Mucosa of rectum (tissue), 2 donors: ENCODE measurements around the gene TREX2.

Source experiments
- H3K27ac ChIP-seq, 2 donors: one replicate each; pipeline ENCODE4 v1.7.0; 2013; ENCODE audit warnings: inconsistent platforms in 2 of 2, low read depth in 2 of 2, low read length in 2 of 2
- H3K27me3 ChIP-seq, 2 donors: one replicate each; pipeline ENCODE4 v1.7.0; 2013; ENCODE audit warnings: low read length in 2 of 2; ENCODE audit not compliant: control insufficient read depth in 2 of 2, insufficient read depth in 2 of 2
- H3K36me3 ChIP-seq, 2 donors: one replicate each; pipeline ENCODE4 v1.7.0; 2013; ENCODE audit warnings: low read length in 2 of 2; ENCODE audit not compliant: control insufficient read depth in 2 of 2, insufficient read depth in 2 of 2
- H3K4me1 ChIP-seq, 2 donors: one replicate each; pipeline ENCODE4 v1.7.0; 2013; ENCODE audit warnings: low read length in 2 of 2, mild to moderate bottlenecking in 1 of 2; ENCODE audit not compliant: control insufficient read depth in 2 of 2, insufficient read depth in 2 of 2
- H3K4me3 ChIP-seq, 2 donors: one replicate each; pipeline ENCODE4 v1.7.0; 2013; ENCODE audit warnings: low read length in 2 of 2
- H3K9ac ChIP-seq, 2 donors: one replicate each; pipeline ENCODE4 v1.7.0; 2013; ENCODE audit warnings: low read length in 2 of 2, low read depth in 1 of 2, mild to moderate bottlenecking in 1 of 2
- H3K9me3 ChIP-seq, 2 donors: one replicate each; pipeline ENCODE4 v1.7.0; 2013; ENCODE audit warnings: low read length in 2 of 2; ENCODE audit not compliant: control insufficient read depth in 2 of 2
- donor health status: healthy.
- donor health status: Normal muscosa, but diverticular disease.

TREX2 gene

GRCh38 chrX:153468008-153468580 lies 22.2 kb upstream of the TREX2 start:
- no peaks in the 10 kb centered on the region for H3K27me3 ChIP-seq
- H3K4me1 ChIP-seq = peaks cover 5 to 9% of the 10 kb centered on the region in 2 donors
- no peak overlapping the region for H3K27ac ChIP-seq
- no peak overlapping the region for H3K4me3 ChIP-seq
- peak overlapping the region in 1 of 2 donors; percentile 24 for H3K9ac ChIP-seq
- H3K36me3 ChIP-seq = no peaks in the 10 kb centered on the region
- H3K9me3 ChIP-seq = no peaks in the 10 kb centered on the region

- no peak overlapping the region for H3K9ac ChIP-seq
- H3K4me3 ChIP-seq = no peak overlapping the region
- H3K27me3 ChIP-seq = no peaks in the 10 kb centered on the region
- peaks cover 5 to 9% of the 10 kb centered on the region in 2 donors for H3K4me1 ChIP-seq
- H3K27ac ChIP-seq = no peak overlapping the region
- H3K36me3 ChIP-seq = no peaks in the 10 kb centered on the region
- H3K9me3 ChIP-seq = no peaks in the 10 kb centered on the region
These were observed 20.0 kb upstream of the TREX2 start for GRCh38 chrX:153465691-153466380.

- H3K4me1 ChIP-seq = peaks cover 0 to 2% of the 10 kb centered on the region in 2 donors
- no peaks in the 10 kb centered on the region for H3K9me3 ChIP-seq
- no peak overlapping the region for H3K27ac ChIP-seq
- no peaks in the 10 kb centered on the region for H3K27me3 ChIP-seq
- no peaks in the 10 kb centered on the region for H3K36me3 ChIP-seq
- no peak overlapping the region for H3K9ac ChIP-seq
- H3K4me3 ChIP-seq = no peak overlapping the region
These were observed 18.3 kb upstream of the TREX2 start for GRCh38 chrX:153464116-153464515.

- H3K9me3 ChIP-seq = no peaks in the 10 kb centered on the region
- no peak overlapping the region for H3K27ac ChIP-seq
- H3K4me1 ChIP-seq = no peaks in the 10 kb centered on the region
- no peaks in the 10 kb centered on the region for H3K27me3 ChIP-seq
- no peak overlapping the region for H3K4me3 ChIP-seq
- no peaks in the 10 kb centered on the region for H3K36me3 ChIP-seq
- no peak overlapping the region for H3K9ac ChIP-seq
These were observed 17.7 kb upstream of the TREX2 start for GRCh38 chrX:153463556-153463955.

- no peaks in the 10 kb centered on the region for H3K9me3 ChIP-seq
- H3K4me3 ChIP-seq = no peak overlapping the region
- no peaks in the 10 kb centered on the region for H3K27me3 ChIP-seq
- H3K4me1 ChIP-seq = no peaks in the 10 kb centered on the region
- no peak overlapping the region for H3K9ac ChIP-seq
- no peak overlapping the region for H3K27ac ChIP-seq
- peaks cover 0 to under 1% of the 10 kb centered on the region in 2 donors for H3K36me3 ChIP-seq
These were observed 17.2 kb upstream of the TREX2 start for GRCh38 chrX:153463031-153463430.

- no peak overlapping the region for H3K9ac ChIP-seq
- no peak overlapping the region for H3K4me3 ChIP-seq
- H3K27me3 ChIP-seq = no peaks in the 10 kb centered on the region
- H3K36me3 ChIP-seq = peaks cover 0 to 2% of the 10 kb centered on the region in 2 donors
- H3K9me3 ChIP-seq = no peaks in the 10 kb centered on the region
- H3K27ac ChIP-seq = no peak overlapping the region
- H3K4me1 ChIP-seq = no peaks in the 10 kb centered on the region
These were observed 16.4 kb upstream of the TREX2 start for GRCh38 chrX:153462291-153462690.

- no peak overlapping the region for H3K27ac ChIP-seq
- H3K36me3 ChIP-seq = peaks cover 0 to 2% of the 10 kb centered on the region in 2 donors
- H3K4me1 ChIP-seq = no peaks in the 10 kb centered on the region
These were observed 15.0 kb upstream of the TREX2 start for GRCh38 chrX:153460826-153461225.

GRCh38 chrX:153459986-153460385 lies 14.1 kb upstream of the TREX2 start:
- H3K9me3 ChIP-seq = no peaks in the 10 kb centered on the region
- H3K27ac ChIP-seq = no peak overlapping the region
- peaks cover 0 to under 1% of the 10 kb centered on the region in 2 donors for H3K27me3 ChIP-seq
- peaks cover 0 to 2% of the 10 kb centered on the region in 2 donors for H3K36me3 ChIP-seq
- H3K9ac ChIP-seq = no peak overlapping the region
- H3K4me1 ChIP-seq = no peaks in the 10 kb centered on the region
- H3K4me3 ChIP-seq = no peak overlapping the region

More at GRCh38 chrX:153460826-153461225, 15.0 kb upstream of the TREX2 start:
- no peak overlapping the region for H3K9ac ChIP-seq
- no peaks in the 10 kb centered on the region for H3K9me3 ChIP-seq
- no peak overlapping the region for H3K4me3 ChIP-seq
- no peaks in the 10 kb centered on the region for H3K27me3 ChIP-seq

GRCh38 chrX:153458476-153458875 lies 12.6 kb upstream of the TREX2 start:
- no peak overlapping the region for H3K4me3 ChIP-seq
- H3K36me3 ChIP-seq = peaks cover 0 to 2% of the 10 kb centered on the region in 2 donors
- H3K4me1 ChIP-seq = no peaks in the 10 kb centered on the region
- no peaks in the 10 kb centered on the region for H3K9me3 ChIP-seq
- no peak overlapping the region for H3K27ac ChIP-seq
- H3K27me3 ChIP-seq = peaks cover 0 to 2% of the 10 kb centered on the region in 2 donors
- no peak overlapping the region for H3K9ac ChIP-seq

- H3K4me3 ChIP-seq = no peak overlapping the region
- peaks cover 0 to 2% of the 10 kb centered on the region in 2 donors for H3K27me3 ChIP-seq
- no peaks in the 10 kb centered on the region for H3K4me1 ChIP-seq
- no peaks in the 10 kb centered on the region for H3K9me3 ChIP-seq
- H3K27ac ChIP-seq = no peak overlapping the region
- peaks cover 0 to 2% of the 10 kb centered on the region in 2 donors for H3K36me3 ChIP-seq
- H3K9ac ChIP-seq = no peak overlapping the region
These were observed 12.1 kb upstream of the TREX2 start for GRCh38 chrX:153457827-153458466.
